ENCODE results near the gene NPHP4.

Gene NPHP4

DNA sequence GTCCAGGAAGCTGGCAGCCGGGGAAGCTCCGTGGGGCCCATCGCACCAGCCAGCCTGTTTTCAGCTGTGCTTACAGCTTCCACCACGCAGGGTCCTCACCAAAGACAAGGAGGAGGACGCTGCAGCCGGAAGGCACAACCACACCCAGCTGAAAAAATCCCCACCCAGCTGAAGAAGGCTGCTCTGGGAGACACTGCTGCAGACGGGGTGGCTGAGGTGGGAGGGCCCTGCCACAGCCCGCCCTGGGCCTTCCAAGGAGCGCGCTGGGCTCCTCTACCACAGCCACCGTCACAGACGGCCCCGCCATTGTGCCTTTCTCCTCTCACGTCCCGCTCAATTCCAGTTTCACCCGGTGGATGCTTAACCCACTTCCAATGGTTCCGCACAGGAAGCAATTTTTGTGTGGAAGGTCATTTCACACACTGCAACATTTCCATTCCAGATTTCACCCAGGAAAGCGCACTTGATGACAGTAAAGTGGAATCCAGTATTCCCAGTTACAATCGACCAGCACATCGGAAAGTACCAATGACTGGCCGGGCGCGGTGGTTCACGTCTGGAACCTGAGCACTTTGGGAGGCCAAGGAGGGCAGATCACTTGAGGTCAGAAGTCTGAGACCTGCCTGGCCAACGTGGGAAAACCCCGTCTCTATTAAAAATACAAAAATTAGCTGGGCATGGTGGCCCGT lies 47.9 kb downstream of the NPHP4 start:
- Mint-ChIP-seq H3K27me3 (ENCODE audit: low read depth, poor library complexity) (peaks cover 4% of the 10 kb centered on the region), H3K4me1 (peaks cover 28% of the 10 kb centered on the region), H3K36me3 (ENCODE audit: low read depth) (peaks cover 79% of the 10 kb centered on the region), H3K27ac (peak overlapping the region; percentile 83), H3K4me3 (no peak overlapping the region), H3K9me3 (peaks cover 21% of the 10 kb centered on the region)
- no peak for DNase-seq
- TF ChIP-seq, protein P1, sequence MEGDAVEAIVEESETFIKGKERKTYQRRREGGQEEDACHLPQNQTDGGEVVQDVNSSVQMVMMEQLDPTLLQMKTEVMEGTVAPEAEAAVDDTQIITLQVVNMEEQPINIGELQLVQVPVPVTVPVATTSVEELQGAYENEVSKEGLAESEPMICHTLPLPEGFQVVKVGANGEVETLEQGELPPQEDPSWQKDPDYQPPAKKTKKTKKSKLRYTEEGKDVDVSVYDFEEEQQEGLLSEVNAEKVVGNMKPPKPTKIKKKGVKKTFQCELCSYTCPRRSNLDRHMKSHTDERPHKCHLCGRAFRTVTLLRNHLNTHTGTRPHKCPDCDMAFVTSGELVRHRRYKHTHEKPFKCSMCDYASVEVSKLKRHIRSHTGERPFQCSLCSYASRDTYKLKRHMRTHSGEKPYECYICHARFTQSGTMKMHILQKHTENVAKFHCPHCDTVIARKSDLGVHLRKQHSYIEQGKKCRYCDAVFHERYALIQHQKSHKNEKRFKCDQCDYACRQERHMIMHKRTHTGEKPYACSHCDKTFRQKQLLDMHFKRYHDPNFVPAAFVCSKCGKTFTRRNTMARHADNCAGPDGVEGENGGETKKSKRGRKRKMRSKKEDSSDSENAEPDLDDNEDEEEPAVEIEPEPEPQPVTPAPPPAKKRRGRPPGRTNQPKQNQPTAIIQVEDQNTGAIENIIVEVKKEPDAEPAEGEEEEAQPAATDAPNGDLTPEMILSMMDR (IDR thresholded peaks at IDR 0.05): no peak

DNA sequence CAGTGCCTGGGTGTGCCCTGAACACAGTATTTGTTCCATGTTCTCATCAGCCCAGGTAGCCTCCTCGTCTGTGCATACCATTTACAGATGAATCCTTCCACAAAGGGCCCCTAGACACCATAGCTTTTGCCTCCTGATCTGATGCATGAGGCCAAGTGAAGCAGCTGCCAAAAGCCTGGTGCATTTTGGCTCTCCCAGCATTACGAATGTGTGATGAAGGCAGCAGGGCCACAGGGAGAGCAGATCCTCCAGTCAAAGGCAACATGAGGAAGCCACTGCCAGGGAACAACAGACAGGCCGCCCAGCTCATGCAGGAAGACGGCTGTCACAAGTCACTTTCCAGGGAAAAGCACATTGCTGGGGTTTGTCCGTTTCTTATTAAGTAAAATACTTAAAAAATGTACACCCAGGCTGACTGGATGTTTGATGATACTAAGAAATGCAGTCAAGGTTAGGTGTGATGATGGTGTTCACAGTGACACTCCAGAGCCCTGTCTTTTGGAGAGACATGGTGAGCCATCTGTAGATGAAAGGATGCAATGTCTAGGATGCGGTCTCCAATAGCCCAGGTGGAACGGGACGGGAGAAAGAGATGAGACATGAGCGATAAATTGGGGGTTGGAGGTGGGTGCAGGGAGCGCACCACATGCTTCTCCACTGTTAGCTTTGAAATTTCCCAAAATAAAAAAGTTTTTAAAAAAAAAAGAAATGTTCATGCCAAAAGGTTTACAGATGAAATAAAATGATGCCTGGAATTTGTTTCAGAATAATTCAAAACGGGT lies 48.7 kb downstream of the NPHP4 start:
- Mint-ChIP-seq H3K4me1 (peaks cover 21% of the 10 kb centered on the region), H3K9me3 (peaks cover 21% of the 10 kb centered on the region), H3K27ac (peak overlapping the region; percentile 80), H3K36me3 (ENCODE audit: low read depth) (peaks cover 73% of the 10 kb centered on the region), H3K27me3 (ENCODE audit: low read depth, poor library complexity) (peaks cover 4% of the 10 kb centered on the region), H3K4me3 (no peak overlapping the region)
- no peak for DNase-seq
- TF ChIP-seq, protein P1 (IDR thresholded peaks at IDR 0.05): no peak

DNA sequence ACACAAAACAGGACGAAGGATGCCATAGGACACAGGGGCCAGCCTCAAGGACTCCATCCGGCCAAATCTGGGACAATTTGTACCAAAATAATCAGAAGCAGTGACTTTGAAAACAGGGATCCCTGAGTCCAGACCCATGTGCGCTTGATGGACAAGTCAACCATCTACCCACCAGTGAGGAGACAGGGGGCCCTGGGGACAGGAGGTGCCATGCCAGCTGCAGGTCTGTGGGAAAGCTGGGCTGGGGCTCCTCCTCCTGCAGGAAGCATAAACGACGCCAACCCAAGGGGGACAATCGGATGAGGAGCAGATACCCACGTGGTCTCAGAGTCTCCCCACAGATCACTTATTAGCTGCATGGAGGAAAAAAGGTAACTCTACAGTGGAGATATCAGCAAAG lies 50.6 kb downstream of the NPHP4 start:
- peaks cover 21% of the 10 kb centered on the region for H3K9me3 Mint-ChIP-seq
- TF ChIP-seq, protein P1 (IDR thresholded peaks at IDR 0.05): no peak
- H3K36me3 Mint-ChIP-seq (ENCODE audit: low read depth): peaks cover 72% of the 10 kb centered on the region
- no peak overlapping the region for H3K27ac Mint-ChIP-seq
- DNase-seq: no peak
- H3K4me3 Mint-ChIP-seq: no peak overlapping the region
- peaks cover 4% of the 10 kb centered on the region for H3K27me3 Mint-ChIP-seq (ENCODE audit: low read depth, poor library complexity)
- H3K4me1 Mint-ChIP-seq: peaks cover 19% of the 10 kb centered on the region

DNA sequence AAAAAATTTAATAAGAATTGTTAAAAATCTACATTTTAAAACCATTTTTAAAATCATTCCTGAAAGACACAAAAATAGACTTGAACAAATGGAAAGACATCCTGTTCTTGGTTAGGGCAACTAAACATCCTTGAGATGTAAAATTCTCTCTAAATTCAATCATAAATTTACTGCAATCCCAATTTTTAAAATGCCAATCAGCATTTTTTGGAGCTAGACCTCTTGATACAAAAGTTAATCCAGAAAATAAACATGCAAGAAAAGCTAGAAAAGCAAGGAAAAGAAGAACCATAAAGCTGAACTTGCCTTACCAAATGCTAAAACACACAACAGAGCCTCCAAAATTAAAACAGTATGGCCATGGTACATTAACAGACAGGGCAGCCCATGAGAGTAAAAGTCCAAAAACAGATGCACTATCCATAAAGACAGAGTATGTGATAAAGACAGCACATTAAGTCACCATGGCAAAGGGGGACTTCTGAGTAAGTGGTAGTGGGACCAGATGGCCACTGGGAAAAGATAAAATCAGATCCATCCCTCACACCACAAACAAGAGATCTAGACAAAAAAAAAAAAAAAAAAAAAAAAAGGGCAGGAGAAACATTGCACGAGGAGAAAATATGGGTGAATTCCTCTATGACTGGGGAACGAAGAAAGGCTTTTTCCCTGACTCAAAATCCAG lies 51.4 kb downstream of the NPHP4 start:
- peaks cover 4% of the 10 kb centered on the region for H3K27me3 Mint-ChIP-seq (ENCODE audit: low read depth, poor library complexity)
- TF ChIP-seq, protein P1 (IDR thresholded peaks at IDR 0.05): no peak
- peaks cover 21% of the 10 kb centered on the region for H3K9me3 Mint-ChIP-seq
- no peak overlapping the region for H3K27ac Mint-ChIP-seq
- peaks cover 19% of the 10 kb centered on the region for H3K4me1 Mint-ChIP-seq
- H3K36me3 Mint-ChIP-seq (ENCODE audit: low read depth): peaks cover 72% of the 10 kb centered on the region
- H3K4me3 Mint-ChIP-seq: no peak overlapping the region
- no peak for DNase-seq

DNA sequence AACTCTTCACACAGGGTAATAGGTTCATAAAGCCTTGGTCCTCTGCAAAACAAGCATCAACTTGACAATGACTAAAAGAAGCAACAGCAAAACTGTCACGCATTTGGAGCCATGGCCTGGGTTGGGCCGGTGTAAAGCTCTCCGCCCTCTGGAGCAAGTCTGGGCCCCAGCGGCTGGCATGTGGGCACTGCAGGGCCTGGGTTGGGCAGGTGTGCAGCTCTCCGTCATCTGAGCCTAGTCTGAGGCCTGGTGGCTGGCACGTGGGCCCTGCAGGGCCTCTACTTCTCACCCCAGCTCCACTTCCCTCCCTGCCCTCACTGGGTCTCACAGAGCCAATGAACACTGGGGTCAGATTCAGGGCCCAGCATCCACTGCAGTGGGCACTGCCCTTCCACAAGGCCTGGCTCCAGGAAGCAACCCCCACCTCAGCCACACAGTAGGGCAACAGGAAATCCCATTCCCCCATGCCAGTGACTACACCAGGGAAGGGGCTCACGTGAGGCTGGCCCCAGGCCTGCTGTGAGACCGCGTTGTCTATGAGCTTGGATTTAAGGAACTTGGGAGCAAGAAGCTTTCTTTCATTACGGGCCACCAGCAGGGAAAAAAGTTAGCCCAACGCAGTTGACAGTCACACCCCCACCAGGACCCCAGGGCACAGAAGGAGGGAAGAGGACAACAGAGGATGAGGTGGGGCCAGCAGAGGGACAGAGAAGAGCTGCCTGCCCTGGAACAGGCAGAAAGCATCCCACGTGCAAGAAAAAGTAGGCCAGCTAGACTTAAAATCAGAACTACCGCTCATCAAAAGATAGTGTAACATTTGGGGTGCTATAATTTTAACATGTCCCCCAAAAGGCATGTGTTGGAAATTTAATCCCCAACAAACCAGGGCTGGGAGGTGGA lies 52.7 kb downstream of the NPHP4 start:
- H3K27ac Mint-ChIP-seq: peak overlapping the region; percentile 47
- no peak for DNase-seq

More for the DNA sequence above, 52.7 kb downstream of the NPHP4 start:
- Mint-ChIP-seq H3K4me1 (peaks cover 19% of the 10 kb centered on the region), H3K27me3 (ENCODE audit: low read depth, poor library complexity) (peaks cover 4% of the 10 kb centered on the region), H3K36me3 (ENCODE audit: low read depth) (peaks cover 62% of the 10 kb centered on the region), H3K9me3 (peaks cover 21% of the 10 kb centered on the region), H3K4me3 (no peak overlapping the region)
- TF ChIP-seq, protein P1 (IDR thresholded peaks at IDR 0.05): no peak
